ENCODE results near the gene GPR135. TPM values are rescaled to one million over a fixed set of nuclear protein-coding genes. Genes with fewer than 3 reads are reported as not detected.

Gene GPR135
- total and polyA plus RNA-seq, 2 of the 13 experiments (the other 11 are each of a cell fraction or from before 2014, with no cell fraction given) = 0.46 to 1.3 TPM

- no TSS peak for BruUV-seq (replicated peaks)
- Histone ChIP-seq H4K20me1 (ENCODE audit: insufficient read depth, low read length) (peaks cover 12% of the 10 kb centered on the region), H3K4me1 (ENCODE audit: insufficient read depth, low read length) (peaks cover 46% of the 10 kb centered on the region), H3K27me3 (ENCODE audit: control insufficient read depth in 1 of 2, insufficient read depth in 2 of 2, low read length in 2 of 2) (peaks cover 0 to 4% of the 10 kb centered on the region in 2 experiments; a peak in 1 of 5 replicates), H3K9ac (ENCODE audit: insufficient read depth, low read depth, low read length) (peak overlapping the region; percentile 97), H3K4me2 (ENCODE audit: low read depth, low read length) (peak overlapping the region; percentile 93), H3K4me3 (replicated peaks in 1 of 3; ENCODE audit: insufficient read depth in 1 of 3, low read depth in 2 of 3, low read length in 3 of 3) (peak overlapping the region in 2 of 3 experiments; percentile 83 to 87; a peak in 2 of 6 replicates), H3K79me2 (ENCODE audit: insufficient read depth, low read length) (peaks cover 45% of the 10 kb centered on the region), H2AFZ (ENCODE audit: low read length) (no peak overlapping the region), H3K36me3 (replicated peaks in 1 of 2; ENCODE audit: control insufficient read depth in 1 of 2, insufficient read depth in 2 of 2, low read length in 2 of 2) (peaks cover 0 to 4% of the 10 kb centered on the region in 2 experiments; a peak in 2 of 5 replicates), H3K27ac (ENCODE audit: extremely low read length, insufficient read depth, low read length) (peak overlapping the region; percentile 96), H3K9me3 (ENCODE audit: low read length) (no peaks in the 10 kb centered on the region)
- no peak for ATAC-seq
- FAIRE-seq = no peak
- POLR2A ChIA-PET = no interaction called here
- intact Hi-C loops (cut with micrococcal nuclease; ENCODE audit: unreplicated experiment) = no loop called here
- in situ Hi-C loops (cut with HindIII; ENCODE audit: extremely low pct_ligation_motif_present, low pct_unique_long_range_greater_than_20kb) = no loop called here
- CTCF ChIA-PET (ENCODE audit: low intra/inter-chr PET ratio, low total read pairs) = no interaction called here
- WGBS (ENCODE audit: low lambda C conversion rate) = 78% methylated on average over 2 of the region's 2 CpGs
- peak; percentile 18 for DNase-seq (ENCODE audit: low spot score)
- no peak for TF ChIP-seq BRD4 (CRISPR knock-in tag; IDR thresholded peaks at IDR 0.05)
- peak; percentile 48; the same call in 1 of the 2 replicates for TF ChIP-seq KDM1A (CRISPR knock-in tag; IDR thresholded peaks at IDR 0.05)
- TF ChIP-seq WIZ (CRISPR knock-in tag; IDR thresholded peaks at IDR 0.05) = no peak
- no peak; the same call in 1 of the 2 replicates for TF ChIP-seq POLR2AphosphoS5 (IDR thresholded peaks at IDR 0.05; ENCODE audit: low read depth, low read length)
- TF ChIP-seq ZNF850 (CRISPR knock-in tag; conservative IDR thresholded peaks at IDR 0.05) = no peak
- peak; percentile 24; the same call in 1 of the 2 replicates for TF ChIP-seq ZNF574 (CRISPR knock-in tag; IDR thresholded peaks at IDR 0.05)
- TF ChIP-seq ZNF33B (CRISPR knock-in tag; IDR thresholded peaks at IDR 0.05) = no peak
- no peak for TF ChIP-seq CENPX (CRISPR knock-in tag; IDR thresholded peaks at IDR 0.05)
- no peak for TF ChIP-seq MBNL3 (CRISPR knock-in tag; conservative IDR thresholded peaks at IDR 0.05)
- no peak for TF ChIP-seq ZNF367 (CRISPR knock-in tag; IDR thresholded peaks at IDR 0.05; ENCODE audit: borderline replicate concordance)
- TF ChIP-seq FOXO4 (CRISPR knock-in tag; conservative IDR thresholded peaks at IDR 0.05) = no peak
- no peak for TF ChIP-seq ZNF800 (CRISPR knock-in tag; IDR thresholded peaks at IDR 0.05)
- no peak for TF ChIP-seq LBX2 (CRISPR knock-in tag; IDR thresholded peaks at IDR 0.05; ENCODE audit: borderline replicate concordance)
- no peak for TF ChIP-seq SOX5 (CRISPR knock-in tag; IDR thresholded peaks at IDR 0.05; ENCODE audit: borderline replicate concordance)
- TF ChIP-seq ZNF879 (CRISPR knock-in tag; IDR thresholded peaks at IDR 0.05) = no peak
- TF ChIP-seq ZMAT5 (CRISPR knock-in tag; IDR thresholded peaks at IDR 0.05; ENCODE audit: borderline replicate concordance, low read depth) = no peak
- TF ChIP-seq ZNF629 (CRISPR knock-in tag; conservative IDR thresholded peaks at IDR 0.05) = peak; percentile 60
Observed at GRCh38 chr14:59481871-59482540, 16.8 kb upstream of the GPR135 start.

Measured in HepG2 (cell line).